ENCODE results near the gene EFHC1. TPM values are rescaled to one million over a fixed set of nuclear protein-coding genes. Genes with fewer than 3 reads are reported as not detected.

The EFHC1 gene
- total RNA-seq, 1 experiment from 2014 or later = 13.2 TPM

DNA sequence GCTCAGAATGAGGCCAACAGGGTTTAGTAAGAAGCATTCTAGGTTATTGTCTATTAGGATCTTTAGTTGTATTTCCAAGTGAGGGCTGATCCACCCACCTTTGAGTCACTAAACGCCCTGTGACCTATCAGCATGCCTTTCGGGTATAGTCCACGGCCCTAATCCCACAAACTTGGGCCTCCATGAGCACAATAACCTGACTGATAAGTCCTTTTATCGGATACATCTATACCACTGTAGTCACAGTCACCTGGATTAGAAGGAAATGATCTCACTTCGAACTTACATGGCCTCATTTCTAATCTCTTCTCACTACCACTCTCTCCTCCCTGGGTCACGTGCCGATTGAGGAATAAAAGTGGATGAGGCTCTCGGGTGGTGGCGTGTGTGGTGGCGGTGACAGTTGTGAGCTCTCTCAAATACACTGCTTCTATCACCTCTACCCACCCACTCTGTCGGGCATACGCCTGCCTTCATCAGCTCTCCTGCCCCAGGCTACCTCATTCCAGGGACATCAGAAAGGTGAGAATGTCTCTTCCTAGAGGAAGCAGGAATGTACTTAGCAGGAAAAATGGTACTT lies 91.5 kb downstream of the EFHC1 start:
- peak overlapping the region in 2 of 3 experiments; percentile 13 to 92; a peak in 3 of 7 replicates for H3K27ac Mint-ChIP-seq
- Histone ChIP-seq H3K27ac (ENCODE audit: insufficient read length, low read depth, low read length) (no peak overlapping the region), H4K91ac (ENCODE audit: insufficient read length, low read depth, low read length) (no peak overlapping the region), H3K14ac (ENCODE audit: insufficient read depth, low read length) (no peak overlapping the region), H3K23me2 (ENCODE audit: insufficient read length, low read depth, low read length, poor library complexity, severe bottlenecking) (no peaks in the 10 kb centered on the region), H3K79me2 (ENCODE audit: insufficient read depth, low read length) (no peaks in the 10 kb centered on the region; the same call in 1 of the 2 replicates), H3K79me1 (ENCODE audit: insufficient read depth, low read depth, low read length, poor library complexity, severe bottlenecking) (no peaks in the 10 kb centered on the region), H2BK15ac (ENCODE audit: low read depth, low read length) (no peak overlapping the region), H3K56ac (ENCODE audit: insufficient read length, low read depth, low read length) (no peak overlapping the region), H3K4ac (ENCODE audit: low read depth, low read length) (no peak overlapping the region), H2BK12ac (ENCODE audit: insufficient read length, low read depth, low read length) (no peak overlapping the region), H2BK120ac (ENCODE audit: low read depth, low read length, poor library complexity, severe bottlenecking) (no peak overlapping the region), H3K4me2 (ENCODE audit: insufficient read depth, insufficient read length, low read length) (no peak overlapping the region), H4K8ac (replicated peaks; ENCODE audit: insufficient read length, low read depth, low read length) (no peak overlapping the region), H3K9me3 (ENCODE audit: control insufficient read depth, low read depth, low read length) (no peaks in the 10 kb centered on the region), H3K18ac (ENCODE audit: insufficient read length, low read depth, low read length) (no peak overlapping the region), H2AFZ (ENCODE audit: low read length) (no peak overlapping the region), H2BK5ac (ENCODE audit: insufficient read length, low read length) (no peak overlapping the region), H4K20me1 (ENCODE audit: control insufficient read depth, insufficient read depth, insufficient read length) (no peaks in the 10 kb centered on the region), H2AK5ac (ENCODE audit: insufficient read length, low read length) (no peak overlapping the region), H3K23ac (ENCODE audit: insufficient read length, low read depth, low read length) (no peak overlapping the region), H3T11ph (ENCODE audit: low read length) (no peak overlapping the region), H3K4me1 (ENCODE audit: insufficient read depth, low read length) (peaks cover 7% of the 10 kb centered on the region; the same call in 1 of the 2 replicates), H3K9ac (ENCODE audit: extremely low read depth, insufficient read length, low read length) (no peak overlapping the region), H3K27me3 (ENCODE audit: insufficient read depth, low read length) (no peaks in the 10 kb centered on the region), H4K5ac (ENCODE audit: insufficient read length, low read depth, low read length) (no peak overlapping the region), H2BK20ac (ENCODE audit: low read depth, low read length, poor library complexity, severe bottlenecking) (no peak overlapping the region)
- no CpG with 5 or more reads among the region's 12 CpGs for WGBS (ENCODE audit: extremely low coverage, insufficient read length, low lambda C conversion rate)
- no peak overlapping the region for H3K4me3 Mint-ChIP-seq
- DNase-seq = no peak
- H3K4me1 Mint-ChIP-seq = peaks cover 42 to 54% of the 10 kb centered on the region in 2 experiments
- no peaks in the 10 kb centered on the region for H3K9me3 Mint-ChIP-seq
- H3K36me3 Mint-ChIP-seq (ENCODE audit: insufficient read depth in 1 of 3, low read depth in 3 of 3) = peaks cover 18 to 62% (median 38%) of the 10 kb centered on the region in 3 experiments; a peak in 6 of 7 replicates
- H3K27me3 Mint-ChIP-seq (ENCODE audit: low read depth) = no peaks in the 10 kb centered on the region
- no peak for TF ChIP-seq CTCF (conservative IDR thresholded peaks at IDR 0.05)

Data from H9 (cell line).